GM12874 (cell line): ENCODE data around the gene RNF5.

Source experiments
- CTCF ChIP-seq: IDR thresholded peaks from 2 replicates; pipeline ENCODE4 v1.5.1; 2011; ENCODE audit warnings: low read depth, mild to moderate bottlenecking, control low read depth, low read length, moderate library complexity; ENCODE audit not compliant: insufficient read depth

RNF5 gene

GRCh38 chr6:32177788-32178546, at the start of gene RNF5:
Gene RNF5 (plus strand): TSS chr6:32178405. CDS start chr6:32178512, 107 bp downstream.
- TF ChIP-seq CTCF: no peak

DNA sequence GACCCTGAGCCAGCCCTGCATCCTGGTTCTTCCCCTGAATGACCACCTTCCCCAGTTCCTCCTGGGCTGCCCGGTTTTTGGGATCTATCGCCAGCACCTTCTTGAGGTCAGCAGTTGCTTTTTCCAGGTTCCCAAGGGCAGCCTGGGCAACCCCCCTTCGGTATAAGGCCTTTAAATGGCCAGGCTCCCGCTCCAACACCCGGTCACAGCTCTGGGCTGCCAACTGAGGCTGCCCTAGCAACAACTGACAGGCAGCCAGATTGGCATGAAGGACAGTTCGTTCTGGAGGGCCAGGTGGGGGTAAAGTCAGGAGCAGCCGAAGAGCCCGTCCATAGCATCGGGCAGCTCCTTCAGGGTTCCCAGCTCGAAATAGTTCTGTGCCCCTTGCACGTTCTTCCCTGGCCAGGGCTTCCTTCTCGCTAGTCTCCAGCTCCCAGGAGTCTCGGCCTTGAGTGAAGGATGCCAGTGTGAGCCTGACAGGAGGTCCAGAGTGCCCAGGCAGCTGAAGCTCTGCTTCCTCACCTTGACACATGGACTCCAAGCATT, 49.4 kb upstream of the RNF5 start:
- TF ChIP-seq CTCF: no peak

DNA sequence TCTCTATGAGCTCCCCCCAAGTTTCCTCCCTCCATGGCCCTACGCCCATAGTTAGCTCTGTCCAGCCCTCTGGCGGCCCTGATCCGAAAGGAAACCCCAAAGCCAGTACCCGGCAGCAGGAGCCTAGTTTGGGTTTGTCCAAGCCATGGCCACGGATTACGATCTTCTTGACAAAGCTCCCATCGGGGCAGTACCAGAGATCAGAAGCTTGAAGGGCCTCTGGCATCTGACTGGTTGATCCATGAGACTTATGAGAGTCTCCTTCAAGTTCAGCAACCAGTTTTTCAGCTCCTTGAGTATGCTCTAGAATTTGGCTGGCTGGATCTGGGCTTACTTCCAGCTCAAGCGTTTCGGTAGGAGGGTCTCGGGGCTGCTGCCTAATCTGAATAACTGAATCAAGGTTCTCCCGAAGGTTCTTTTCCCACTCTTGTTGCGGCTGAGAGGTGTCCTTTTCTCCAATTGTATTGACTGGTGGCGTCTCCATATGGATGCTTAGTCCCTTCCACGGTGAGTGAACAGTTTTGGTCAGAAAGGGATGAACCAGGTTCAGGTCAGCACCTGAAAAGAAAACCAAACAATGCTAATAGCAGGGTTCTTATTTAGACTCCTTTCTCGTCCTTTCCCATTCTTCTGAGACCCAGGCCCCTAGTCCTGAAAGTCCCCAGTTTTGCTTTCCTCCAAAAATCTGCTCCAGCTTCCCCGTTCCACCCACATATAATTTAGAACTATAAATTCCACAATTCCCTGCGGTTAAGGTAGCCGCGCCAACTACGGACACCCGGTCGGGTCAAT, 48.7 kb upstream of the RNF5 start:
- no peak for TF ChIP-seq CTCF

GRCh38 chr6:32131439-32131948, 46.7 kb upstream of the RNF5 start:
- TF ChIP-seq CTCF: no peak

DNA sequence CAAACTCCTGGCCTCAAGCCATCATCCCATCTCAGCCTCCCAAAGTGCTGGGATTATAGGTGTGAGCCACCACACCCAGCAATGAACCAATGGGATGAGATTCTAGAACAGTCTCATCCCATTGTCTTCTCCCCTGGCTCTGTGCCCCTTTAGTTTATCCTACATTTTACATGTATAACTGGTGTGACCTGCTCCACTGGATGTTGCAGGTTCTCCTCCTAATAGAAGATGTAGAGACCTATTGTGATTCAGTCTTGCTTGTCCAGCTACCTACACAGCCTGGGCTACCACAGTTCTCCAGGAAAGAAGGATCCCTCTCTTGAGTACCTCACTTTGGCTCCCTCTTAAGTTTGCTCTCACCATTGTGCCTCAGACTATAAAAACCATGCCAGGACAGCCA, 46.1 kb upstream of the RNF5 start:
- TF ChIP-seq CTCF: no peak

DNA sequence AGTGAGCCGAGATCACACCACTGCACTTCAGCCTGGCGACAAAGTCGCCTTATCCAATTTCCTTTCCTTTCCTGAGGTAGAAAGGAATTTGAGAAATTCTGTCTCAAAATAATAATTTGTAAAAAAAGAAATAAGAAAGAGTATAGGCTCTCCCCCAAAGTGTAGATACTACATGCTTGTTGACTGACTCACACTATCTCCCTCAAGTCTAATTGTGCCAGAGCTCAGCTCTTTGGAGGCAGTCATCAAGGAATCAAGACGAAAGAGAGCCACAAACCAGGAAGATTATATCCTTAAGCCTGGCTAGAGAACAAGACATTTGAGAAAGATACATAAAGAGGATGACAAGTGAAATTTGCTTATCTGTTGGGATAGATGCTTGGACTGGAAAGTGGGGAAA, 44.4 kb upstream of the RNF5 start:
- TF ChIP-seq CTCF: no peak

DNA sequence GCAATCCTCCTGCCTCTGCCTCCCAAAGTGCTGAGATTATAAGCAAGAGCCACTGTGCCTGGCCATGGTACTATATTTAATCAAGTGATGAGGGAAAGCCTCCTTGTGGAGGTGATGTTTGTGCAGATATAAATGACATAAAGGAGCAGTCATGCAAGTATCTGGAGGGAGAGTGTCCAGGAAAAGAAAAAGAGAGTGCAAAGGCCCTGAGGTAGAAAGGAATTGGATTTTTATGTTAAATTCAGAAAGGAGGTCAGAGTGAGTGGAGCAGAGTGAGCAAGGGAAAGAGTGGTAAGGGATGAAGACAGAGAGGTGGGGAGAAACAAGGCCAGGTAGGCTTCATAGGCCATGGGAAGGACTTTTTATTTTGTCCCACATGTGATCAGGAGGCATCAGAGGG, 40.8 kb upstream of the RNF5 start:
- no peak for TF ChIP-seq CTCF
